Measurements from ENCODE around the gene ZNF740.

DNA sequence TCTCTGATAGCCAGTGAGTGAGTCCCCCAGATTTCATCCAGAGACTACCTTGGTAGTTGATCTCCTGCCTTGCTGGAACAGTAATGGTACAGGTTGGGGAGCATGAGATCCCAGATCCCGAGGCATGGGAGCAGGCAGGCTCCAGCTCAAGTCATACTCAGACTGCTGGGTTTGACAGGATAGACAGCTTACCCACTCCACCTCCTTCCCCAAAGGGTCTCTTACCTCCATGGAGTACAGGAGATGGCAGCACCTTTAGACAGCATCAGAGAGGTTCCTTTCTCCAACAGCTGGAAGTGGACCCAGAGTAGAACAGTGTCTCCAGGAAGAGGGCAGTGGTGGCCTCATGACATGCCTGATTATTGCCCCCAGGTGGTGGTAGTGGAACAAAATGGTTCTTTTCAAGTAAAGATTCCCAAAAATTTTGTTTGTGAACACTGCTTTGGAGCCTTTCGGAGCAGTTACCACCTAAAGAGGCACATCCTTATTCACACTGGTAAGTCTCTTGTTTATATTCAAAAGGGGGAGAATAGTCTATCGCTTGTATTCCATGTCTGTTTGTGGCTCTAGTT, 5.1 kb downstream of the ZNF740 start:
- TF ChIP-seq SMC3 (conservative IDR thresholded peaks at IDR 0.05; ENCODE audit: poor library complexity) = no peak
- TF ChIP-seq, protein P1, sequence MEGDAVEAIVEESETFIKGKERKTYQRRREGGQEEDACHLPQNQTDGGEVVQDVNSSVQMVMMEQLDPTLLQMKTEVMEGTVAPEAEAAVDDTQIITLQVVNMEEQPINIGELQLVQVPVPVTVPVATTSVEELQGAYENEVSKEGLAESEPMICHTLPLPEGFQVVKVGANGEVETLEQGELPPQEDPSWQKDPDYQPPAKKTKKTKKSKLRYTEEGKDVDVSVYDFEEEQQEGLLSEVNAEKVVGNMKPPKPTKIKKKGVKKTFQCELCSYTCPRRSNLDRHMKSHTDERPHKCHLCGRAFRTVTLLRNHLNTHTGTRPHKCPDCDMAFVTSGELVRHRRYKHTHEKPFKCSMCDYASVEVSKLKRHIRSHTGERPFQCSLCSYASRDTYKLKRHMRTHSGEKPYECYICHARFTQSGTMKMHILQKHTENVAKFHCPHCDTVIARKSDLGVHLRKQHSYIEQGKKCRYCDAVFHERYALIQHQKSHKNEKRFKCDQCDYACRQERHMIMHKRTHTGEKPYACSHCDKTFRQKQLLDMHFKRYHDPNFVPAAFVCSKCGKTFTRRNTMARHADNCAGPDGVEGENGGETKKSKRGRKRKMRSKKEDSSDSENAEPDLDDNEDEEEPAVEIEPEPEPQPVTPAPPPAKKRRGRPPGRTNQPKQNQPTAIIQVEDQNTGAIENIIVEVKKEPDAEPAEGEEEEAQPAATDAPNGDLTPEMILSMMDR (IDR thresholded peaks at IDR 0.05; ENCODE audit: poor library complexity, severe bottlenecking) = no peak
- TF ChIP-seq POLR2AphosphoS5 (IDR thresholded peaks at IDR 0.05) = no peak
- TF ChIP-seq EZH2 (IDR thresholded peaks at IDR 0.05; ENCODE audit: borderline replicate concordance, insufficient read depth, low read length, poor library complexity, severe bottlenecking) = no peak
- TF ChIP-seq, protein P2, sequence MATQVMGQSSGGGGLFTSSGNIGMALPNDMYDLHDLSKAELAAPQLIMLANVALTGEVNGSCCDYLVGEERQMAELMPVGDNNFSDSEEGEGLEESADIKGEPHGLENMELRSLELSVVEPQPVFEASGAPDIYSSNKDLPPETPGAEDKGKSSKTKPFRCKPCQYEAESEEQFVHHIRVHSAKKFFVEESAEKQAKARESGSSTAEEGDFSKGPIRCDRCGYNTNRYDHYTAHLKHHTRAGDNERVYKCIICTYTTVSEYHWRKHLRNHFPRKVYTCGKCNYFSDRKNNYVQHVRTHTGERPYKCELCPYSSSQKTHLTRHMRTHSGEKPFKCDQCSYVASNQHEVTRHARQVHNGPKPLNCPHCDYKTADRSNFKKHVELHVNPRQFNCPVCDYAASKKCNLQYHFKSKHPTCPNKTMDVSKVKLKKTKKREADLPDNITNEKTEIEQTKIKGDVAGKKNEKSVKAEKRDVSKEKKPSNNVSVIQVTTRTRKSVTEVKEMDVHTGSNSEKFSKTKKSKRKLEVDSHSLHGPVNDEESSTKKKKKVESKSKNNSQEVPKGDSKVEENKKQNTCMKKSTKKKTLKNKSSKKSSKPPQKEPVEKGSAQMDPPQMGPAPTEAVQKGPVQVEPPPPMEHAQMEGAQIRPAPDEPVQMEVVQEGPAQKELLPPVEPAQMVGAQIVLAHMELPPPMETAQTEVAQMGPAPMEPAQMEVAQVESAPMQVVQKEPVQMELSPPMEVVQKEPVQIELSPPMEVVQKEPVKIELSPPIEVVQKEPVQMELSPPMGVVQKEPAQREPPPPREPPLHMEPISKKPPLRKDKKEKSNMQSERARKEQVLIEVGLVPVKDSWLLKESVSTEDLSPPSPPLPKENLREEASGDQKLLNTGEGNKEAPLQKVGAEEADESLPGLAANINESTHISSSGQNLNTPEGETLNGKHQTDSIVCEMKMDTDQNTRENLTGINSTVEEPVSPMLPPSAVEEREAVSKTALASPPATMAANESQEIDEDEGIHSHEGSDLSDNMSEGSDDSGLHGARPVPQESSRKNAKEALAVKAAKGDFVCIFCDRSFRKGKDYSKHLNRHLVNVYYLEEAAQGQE (IDR thresholded peaks at IDR 0.05; ENCODE audit: borderline replicate concordance) = no peak
- no peak for TF ChIP-seq RAD21 (conservative IDR thresholded peaks at IDR 0.05)
- TF ChIP-seq TAF1 (IDR thresholded peaks at IDR 0.05; ENCODE audit: low read depth) = no peak
- no peak for TF ChIP-seq MXI1 (conservative IDR thresholded peaks at IDR 0.05; ENCODE audit: poor library complexity, severe bottlenecking)
- no peak for TF ChIP-seq EP300 (conservative IDR thresholded peaks at IDR 0.05; ENCODE audit: poor library complexity, severe bottlenecking)

Measured in neural cell (in vitro differentiated cells).